SK-N-SH treated with all-trans-retinoic acid at 6 μM for 48 hours (cell line): ENCODE results near the gene PGS1.

Experiments used
- ATAC-seq: fragments of 200-7000 bp; cut with Tn5 transposase; 3 replicates; pipeline ENCODE4 v1.9.1; 2020; ENCODE audit warnings: mild to moderate bottlenecking, moderate library complexity
- BACH2 ChIP-seq: fragments of 250-450 bp; sonication (Bioruptor Pico); IDR thresholded peaks from 2 replicates; pipeline ENCODE4 v1.9.0; 2021; ENCODE audit warnings: mild to moderate bottlenecking, borderline replicate concordance
- CREB5 ChIP-seq: fragments of 250-450 bp; sonication (Bioruptor Pico); IDR thresholded peaks from 2 replicates; pipeline ENCODE4 v1.5.1; 2020; ENCODE audit warnings: low read depth, mild to moderate bottlenecking, moderate library complexity
- CSDC2 ChIP-seq: fragments of 250-450 bp; sonication (Bioruptor Pico); IDR thresholded peaks from 2 replicates; pipeline ENCODE4 v1.5.0; 2020; ENCODE audit warnings: mild to moderate bottlenecking, moderate library complexity
- ESRRG ChIP-seq: fragments of 250-450 bp; sonication (Bioruptor Pico); IDR thresholded peaks from 2 replicates; pipeline ENCODE4 v1.6.1; 2021; ENCODE audit warnings: mild to moderate bottlenecking
- GLIS3 ChIP-seq: fragments of 250-450 bp; sonication (Bioruptor Pico); IDR thresholded peaks from 2 replicates; pipeline ENCODE4 v1.5.0; 2020; ENCODE audit warnings: mild to moderate bottlenecking, moderate library complexity
- ISL1 ChIP-seq: fragments of 250-450 bp; sonication (Bioruptor Pico); IDR thresholded peaks from 2 replicates; pipeline ENCODE4 v2.1.2; 2022; ENCODE audit warnings: mild to moderate bottlenecking, moderate library complexity
- PATZ1 ChIP-seq: fragments of 250-450 bp; sonication (Bioruptor Pico); IDR thresholded peaks from 2 replicates; pipeline ENCODE4 v1.8.0; 2020; ENCODE audit warnings: mild to moderate bottlenecking, moderate library complexity, borderline replicate concordance
- RARB ChIP-seq: fragments of 250-450 bp; sonication (Bioruptor Pico); IDR thresholded peaks from 2 replicates; pipeline ENCODE4 v1.8.0; 2021; ENCODE audit warnings: mild to moderate bottlenecking, moderate library complexity
- SNAI2 ChIP-seq: fragments of 250-450 bp; sonication (Bioruptor Pico); IDR thresholded peaks from 2 replicates; pipeline ENCODE4 v1.5.0; 2020; ENCODE audit warnings: mild to moderate bottlenecking, moderate library complexity
- TCF4 ChIP-seq: fragments of 250-450 bp; sonication (Bioruptor Pico); IDR thresholded peaks from 2 replicates; pipeline ENCODE4 v1.8.0; 2021; ENCODE audit warnings: mild to moderate bottlenecking, moderate library complexity, borderline replicate concordance
- TOX ChIP-seq: fragments of 250-450 bp; sonication (Bioruptor Pico); IDR thresholded peaks from 2 replicates; pipeline ENCODE4 v1.8.0; 2021; ENCODE audit warnings: mild to moderate bottlenecking, moderate library complexity, borderline replicate concordance
- ZC3H10 ChIP-seq: fragments of 250-450 bp; sonication (Bioruptor Pico); IDR thresholded peaks from 2 replicates; pipeline ENCODE4 v1.5.1; 2021; ENCODE audit warnings: mild to moderate bottlenecking, moderate library complexity
- ZFP3 ChIP-seq: fragments of 250-450 bp; sonication (Bioruptor Pico); IDR thresholded peaks from 2 replicates; pipeline ENCODE4 v1.5.0; 2020; ENCODE audit warnings: mild to moderate bottlenecking, moderate library complexity
- ZNF565 ChIP-seq: fragments of 450-650 bp; formaldehyde crosslinking; conservative IDR thresholded peaks from 2 replicates; pipeline ENCODE4 v1.5.0; 2020; ENCODE audit warnings: low read depth, mild to moderate bottlenecking, moderate library complexity
- ZNF70 ChIP-seq: fragments of 450-650 bp; formaldehyde crosslinking; IDR thresholded peaks from 2 replicates; pipeline ENCODE4 v1.5.0; 2020; ENCODE audit warnings: mild to moderate bottlenecking, moderate library complexity
- ZNF8 ChIP-seq: fragments of 450-650 bp; formaldehyde crosslinking; IDR thresholded peaks from 2 replicates; pipeline ENCODE4 v1.5.0; 2020; ENCODE audit warnings: mild to moderate bottlenecking, moderate library complexity
- TF ChIP-seq, protein P1 (sequence below): fragments of 250-450 bp; sonication (Bioruptor Pico); IDR thresholded peaks from 2 replicates; pipeline ENCODE4 v1.8.0; 2021; ENCODE audit warnings: low read depth, mild to moderate bottlenecking, moderate library complexity, borderline replicate concordance
- TF ChIP-seq, protein P2 (sequence below): fragments of 250-450 bp; sonication (Bioruptor Pico); IDR thresholded peaks from 2 replicates; pipeline ENCODE4 v1.5.1; 2021; ENCODE audit warnings: mild to moderate bottlenecking, moderate library complexity
- TF ChIP-seq, protein P3 (sequence below): fragments of 250-450 bp; sonication (Bioruptor Pico); IDR thresholded peaks from 2 replicates; pipeline ENCODE4 v1.5.0; 2020; ENCODE audit warnings: mild to moderate bottlenecking, moderate library complexity

PGS1 gene

DNA sequence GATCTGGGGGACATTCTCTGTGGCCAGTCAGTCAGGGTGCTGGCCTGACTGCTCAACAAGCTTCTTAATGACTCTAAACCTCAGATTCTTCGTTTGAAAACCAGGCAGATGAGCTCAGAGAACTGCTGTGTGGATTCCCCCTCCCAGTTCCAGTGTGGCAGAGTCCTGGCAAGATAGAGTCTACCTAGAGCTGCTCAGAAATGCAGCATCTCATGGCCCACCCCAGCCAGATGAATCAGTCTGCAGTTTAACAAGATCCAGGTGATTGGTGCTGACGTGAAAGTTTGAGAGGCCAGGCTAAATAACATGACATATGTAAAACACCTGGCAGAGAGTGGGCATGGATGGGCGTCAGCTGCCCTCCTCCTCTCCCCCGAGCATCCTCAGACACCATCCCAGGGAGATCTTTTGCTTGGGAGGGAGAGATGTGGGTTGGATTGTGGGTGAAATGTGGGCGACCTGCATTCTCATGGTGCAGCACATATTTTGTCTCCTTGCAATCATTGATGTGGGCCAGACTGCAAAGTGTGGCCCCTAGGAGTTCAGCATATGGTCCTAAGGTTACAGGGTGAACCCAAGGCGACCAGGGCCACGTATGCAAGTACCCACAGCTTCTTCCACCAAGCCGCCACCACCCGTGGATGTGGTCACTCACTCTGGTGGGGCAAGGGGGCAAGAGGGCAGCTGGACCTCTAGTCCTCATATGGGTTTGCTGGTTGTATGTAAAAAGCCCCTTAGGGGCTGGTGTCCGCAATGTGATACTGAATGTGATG, 38.1 kb upstream of the PGS1 start:
- ATAC-seq, result 0 out of 3 replicates have a peak, but pooled peaks have one; percentile 1
- TF ChIP-seq CREB5 (CRISPR knock-in tag), result no peak
- TF ChIP-seq, protein P1, sequence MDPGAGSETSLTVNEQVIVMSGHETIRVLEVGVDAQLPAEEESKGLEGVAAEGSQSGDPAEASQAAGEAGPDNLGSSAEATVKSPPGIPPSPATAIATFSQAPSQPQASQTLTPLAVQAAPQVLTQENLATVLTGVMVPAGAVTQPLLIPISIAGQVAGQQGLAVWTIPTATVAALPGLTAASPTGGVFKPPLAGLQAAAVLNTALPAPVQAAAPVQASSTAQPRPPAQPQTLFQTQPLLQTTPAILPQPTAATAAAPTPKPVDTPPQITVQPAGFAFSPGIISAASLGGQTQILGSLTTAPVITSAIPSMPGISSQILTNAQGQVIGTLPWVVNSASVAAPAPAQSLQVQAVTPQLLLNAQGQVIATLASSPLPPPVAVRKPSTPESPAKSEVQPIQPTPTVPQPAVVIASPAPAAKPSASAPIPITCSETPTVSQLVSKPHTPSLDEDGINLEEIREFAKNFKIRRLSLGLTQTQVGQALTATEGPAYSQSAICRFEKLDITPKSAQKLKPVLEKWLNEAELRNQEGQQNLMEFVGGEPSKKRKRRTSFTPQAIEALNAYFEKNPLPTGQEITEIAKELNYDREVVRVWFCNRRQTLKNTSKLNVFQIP, result no peak

GRCh38 chr17:78341559-78342448, 36.6 kb upstream of the PGS1 start:
- TF ChIP-seq TCF4 (CRISPR knock-in tag) (no peak), ZNF70 (CRISPR knock-in tag) (peak; percentile 60), CSDC2 (CRISPR knock-in tag) (peak; percentile 53; the same call in 1 of the 2 replicates)
- peak; percentile 73 for ATAC-seq

DNA sequence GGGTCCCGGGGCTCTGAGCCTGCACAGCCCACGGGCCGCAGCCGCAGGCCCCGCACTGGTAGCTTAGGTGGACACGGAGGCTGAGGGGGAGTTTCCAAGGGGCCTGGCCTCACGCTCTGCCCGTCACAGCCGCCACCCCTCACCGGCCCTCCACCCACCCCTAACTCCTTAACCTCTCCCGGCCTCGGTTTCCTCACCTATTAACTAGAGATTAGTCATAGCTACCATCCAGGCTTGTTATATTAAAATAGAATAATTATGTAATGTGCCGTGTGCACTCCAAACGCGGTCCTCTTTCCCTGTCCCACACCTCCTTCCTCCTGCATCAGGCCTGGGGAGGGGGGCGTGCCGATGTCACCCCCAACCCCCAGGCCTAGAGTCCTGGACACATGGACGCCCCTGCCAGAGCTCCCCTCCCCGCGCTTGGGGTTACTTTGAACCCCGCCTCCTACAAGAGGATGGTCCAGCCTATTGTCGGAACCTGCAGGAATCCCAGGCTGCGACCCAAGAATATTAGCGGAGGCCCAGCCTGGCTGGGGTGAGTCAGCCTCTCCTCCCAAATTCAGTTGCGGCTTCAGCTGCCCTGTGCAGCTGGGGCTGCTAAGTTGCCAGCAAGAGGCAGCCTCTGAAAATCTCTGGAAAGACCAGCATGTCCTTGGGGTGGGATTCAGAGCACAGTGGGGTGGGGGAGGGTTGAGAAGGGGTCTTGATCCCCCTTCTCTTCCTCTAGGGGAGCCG, 35.8 kb upstream of the PGS1 start:
- TF ChIP-seq ZNF8 (CRISPR knock-in tag) (no peak), TCF4 (CRISPR knock-in tag) (no peak), ZFP3 (CRISPR knock-in tag) (peak; percentile 61; the same call in 1 of the 2 replicates), GLIS3 (CRISPR knock-in tag) (peak; percentile 23; the same call in 1 of the 2 replicates)
- peak; percentile 75 for ATAC-seq

- peak; percentile 79 for ATAC-seq
- no peak for TF ChIP-seq CSDC2 (CRISPR knock-in tag)
- 0 out of 2 replicates have a peak, but pooled peaks have one; percentile 35 for TF ChIP-seq ZC3H10
- peak; percentile 75; the same call in 1 of the 2 replicates for TF ChIP-seq PATZ1 (CRISPR knock-in tag)
Observed at GRCh38 chr17:78343187-78343542, 35.3 kb upstream of the PGS1 start.

GRCh38 chr17:78343543-78344201, 34.8 kb upstream of the PGS1 start:
- no peak for ATAC-seq
- TF ChIP-seq RARB (CRISPR knock-in tag) (no peak), TCF4 (CRISPR knock-in tag) (no peak), TOX (CRISPR knock-in tag) (no peak), BACH2 (CRISPR knock-in tag) (no peak), ESRRG (CRISPR knock-in tag) (no peak), SNAI2 (CRISPR knock-in tag) (no peak), ZFP3 (CRISPR knock-in tag) (no peak), CSDC2 (CRISPR knock-in tag) (no peak), ZNF565 (CRISPR knock-in tag) (no peak), ZNF8 (CRISPR knock-in tag) (no peak), ISL1 (CRISPR knock-in tag) (no peak)
- TF ChIP-seq, protein P1, result no peak
- TF ChIP-seq, protein P2, sequence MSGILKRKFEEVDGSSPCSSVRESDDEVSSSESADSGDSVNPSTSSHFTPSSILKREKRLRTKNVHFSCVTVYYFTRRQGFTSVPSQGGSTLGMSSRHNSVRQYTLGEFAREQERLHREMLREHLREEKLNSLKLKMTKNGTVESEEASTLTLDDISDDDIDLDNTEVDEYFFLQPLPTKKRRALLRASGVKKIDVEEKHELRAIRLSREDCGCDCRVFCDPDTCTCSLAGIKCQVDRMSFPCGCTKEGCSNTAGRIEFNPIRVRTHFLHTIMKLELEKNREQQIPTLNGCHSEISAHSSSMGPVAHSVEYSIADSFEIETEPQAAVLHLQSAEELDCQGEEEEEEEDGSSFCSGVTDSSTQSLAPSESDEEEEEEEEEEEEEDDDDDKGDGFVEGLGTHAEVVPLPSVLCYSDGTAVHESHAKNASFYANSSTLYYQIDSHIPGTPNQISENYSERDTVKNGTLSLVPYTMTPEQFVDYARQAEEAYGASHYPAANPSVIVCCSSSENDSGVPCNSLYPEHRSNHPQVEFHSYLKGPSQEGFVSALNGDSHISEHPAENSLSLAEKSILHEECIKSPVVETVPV (CRISPR knock-in tag), result no peak
- TF ChIP-seq, protein P3, sequence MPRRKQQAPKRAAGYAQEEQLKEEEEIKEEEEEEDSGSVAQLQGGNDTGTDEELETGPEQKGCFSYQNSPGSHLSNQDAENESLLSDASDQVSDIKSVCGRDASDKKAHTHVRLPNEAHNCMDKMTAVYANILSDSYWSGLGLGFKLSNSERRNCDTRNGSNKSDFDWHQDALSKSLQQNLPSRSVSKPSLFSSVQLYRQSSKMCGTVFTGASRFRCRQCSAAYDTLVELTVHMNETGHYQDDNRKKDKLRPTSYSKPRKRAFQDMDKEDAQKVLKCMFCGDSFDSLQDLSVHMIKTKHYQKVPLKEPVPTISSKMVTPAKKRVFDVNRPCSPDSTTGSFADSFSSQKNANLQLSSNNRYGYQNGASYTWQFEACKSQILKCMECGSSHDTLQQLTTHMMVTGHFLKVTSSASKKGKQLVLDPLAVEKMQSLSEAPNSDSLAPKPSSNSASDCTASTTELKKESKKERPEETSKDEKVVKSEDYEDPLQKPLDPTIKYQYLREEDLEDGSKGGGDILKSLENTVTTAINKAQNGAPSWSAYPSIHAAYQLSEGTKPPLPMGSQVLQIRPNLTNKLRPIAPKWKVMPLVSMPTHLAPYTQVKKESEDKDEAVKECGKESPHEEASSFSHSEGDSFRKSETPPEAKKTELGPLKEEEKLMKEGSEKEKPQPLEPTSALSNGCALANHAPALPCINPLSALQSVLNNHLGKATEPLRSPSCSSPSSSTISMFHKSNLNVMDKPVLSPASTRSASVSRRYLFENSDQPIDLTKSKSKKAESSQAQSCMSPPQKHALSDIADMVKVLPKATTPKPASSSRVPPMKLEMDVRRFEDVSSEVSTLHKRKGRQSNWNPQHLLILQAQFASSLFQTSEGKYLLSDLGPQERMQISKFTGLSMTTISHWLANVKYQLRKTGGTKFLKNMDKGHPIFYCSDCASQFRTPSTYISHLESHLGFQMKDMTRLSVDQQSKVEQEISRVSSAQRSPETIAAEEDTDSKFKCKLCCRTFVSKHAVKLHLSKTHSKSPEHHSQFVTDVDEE (CRISPR knock-in tag), result no peak
